H1 (cell line): ENCODE data around the gene GRIP2. TPM values are rescaled to one million over a fixed set of nuclear protein-coding genes. Genes with fewer than 3 reads are reported as not detected.

ENCODE experiments used
- CTCF ChIA-PET: fragments of 300-600 bp; sonication (Branson Sonifier 250); formaldehyde crosslinking; loops from one replicate; lab custom pipeline; 2021; ENCODE audit not compliant: partially characterized antibody; lab: Charles Lee
- POLR2A ChIA-PET: fragments of 300-600 bp; sonication (Branson Sonifier 250); formaldehyde crosslinking; loops from one replicate; lab custom pipeline; 2021; ENCODE audit warnings: inconsistent platforms; ENCODE audit not compliant: partially characterized antibody; lab: Charles Lee
- DNase-seq, 2 experiments: peaks; one replicate each; pipeline versions ENCODE4 v3.0.0 to v3.0.0-alpha.2; 2010 to 2022; ENCODE audit warnings: low spot score in 2 of 2, low read depth in 1 of 2, mixed read lengths in 1 of 2
- FAIRE-seq: peaks from 2 replicates; lab custom pipeline; 2011; peaks lifted over from hg19 to GRCh38; lab: Jason Lieb, UNC
- H2AFZ ChIP-seq: 2 replicates; pipeline ENCODE4 v1.8.1; 2012; ENCODE audit warnings: low read length, inconsistent platforms
- H2AK5ac ChIP-seq: 2 replicates; pipeline ENCODE4 v1.6.1; 2013; ENCODE audit warnings: low read depth, low read length
- H2BK120ac ChIP-seq: replicated peaks from 2 replicates; pipeline ENCODE3; 2013; ENCODE audit warnings: low read depth, low read length, inconsistent platforms
- H2BK12ac ChIP-seq: 2 replicates; pipeline ENCODE4 v1.6.1; 2013; ENCODE audit warnings: low read depth, low read length
- H2BK15ac ChIP-seq: 2 replicates; pipeline ENCODE4 v1.6.1; 2013; ENCODE audit warnings: low read length
- H2BK20ac ChIP-seq: 2 replicates; pipeline ENCODE4 v1.6.1; 2013; ENCODE audit warnings: low read length
- H2BK5ac ChIP-seq: 2 replicates; pipeline ENCODE4 v1.6.1; 2013; ENCODE audit warnings: low read depth, low read length
- H3K14ac ChIP-seq: 2 replicates; pipeline ENCODE4 v1.6.1; 2013; ENCODE audit warnings: inconsistent platforms; ENCODE audit not compliant: insufficient read length
- H3K18ac ChIP-seq: 2 replicates; pipeline ENCODE4 v1.6.1; 2013; ENCODE audit warnings: low read length; ENCODE audit errors: extremely low read depth
- H3K23ac ChIP-seq: 2 replicates; pipeline ENCODE4 v1.6.1; 2013; ENCODE audit warnings: inconsistent platforms; ENCODE audit not compliant: insufficient read length
- H3K23me2 ChIP-seq: 2 replicates; pipeline ENCODE4 v1.6.1; 2013; ENCODE audit warnings: low read depth, low read length
- H3K27ac ChIP-seq: 2 replicates; pipeline ENCODE4 v1.6.1; 2011; ENCODE audit warnings: low read depth, low read length, inconsistent platforms
- H3K27me3 ChIP-seq, 4 experiments: replicated peaks in 1 of 4; 1 replicate in 1 of 4; 2 replicates in 3 of 4; pipeline versions ENCODE4 v1.6.1 to v1.8.1; 2011 to 2013; ENCODE audit warnings: low read length in 3 of 4, mild to moderate bottlenecking in 3 of 4, inconsistent platforms in 2 of 4, mixed read lengths in 2 of 4, moderate library complexity in 1 of 4; ENCODE audit not compliant: control insufficient read depth in 3 of 4, insufficient read depth in 3 of 4; ENCODE audit errors: extremely low read depth in 1 of 4
- H3K36me3 ChIP-seq, 4 experiments: 2 replicates each; pipeline versions ENCODE4 v1.6.1 to v1.8.1; 2011 to 2013; ENCODE audit warnings: mild to moderate bottlenecking in 4 of 4, low read length in 3 of 4, moderate library complexity in 2 of 4, control low read depth in 1 of 4, inconsistent platforms in 1 of 4; ENCODE audit not compliant: insufficient read depth in 4 of 4, control insufficient read depth in 2 of 4
- H3K4ac ChIP-seq: replicated peaks from 2 replicates; pipeline ENCODE3; 2013; ENCODE audit warnings: low read length, low read depth, mixed read lengths, inconsistent platforms; ENCODE audit not compliant: insufficient read length
- H3K4me1 ChIP-seq, 4 experiments: replicated peaks in 1 of 4; 1 replicate in 1 of 4; 2 replicates in 3 of 4; pipeline versions ENCODE4 v1.6.1 to v1.8.1; 2011 to 2013; ENCODE audit warnings: low read length in 3 of 4, inconsistent platforms in 2 of 4, mixed read lengths in 1 of 4; ENCODE audit not compliant: insufficient read depth in 4 of 4, control insufficient read depth in 3 of 4
- H3K4me2 ChIP-seq, 2 experiments: 2 replicates each; pipeline versions ENCODE4 v1.6.1 to v1.8.1; 2011 to 2013; ENCODE audit warnings: low read depth in 2 of 2, low read length in 2 of 2, control low read depth in 1 of 2, inconsistent platforms in 1 of 2, mild to moderate bottlenecking in 1 of 2; ENCODE audit not compliant: insufficient read depth in 1 of 2
- H3K4me3 ChIP-seq, 4 experiments: fragments of 200-600, 300-600 bp in 1 of 4; sonication (generic), shearing (Covaris generic), sonication (Bioruptor Twin) in 1 of 4; 2 replicates each; pipeline versions ENCODE4 v1.5.1 to v1.8.1; 2011 to 2016; ENCODE audit warnings: low read length in 4 of 4, low read depth in 3 of 4, control low read depth in 2 of 4, inconsistent platforms in 2 of 4, mild to moderate bottlenecking in 2 of 4, mixed read lengths in 1 of 4, moderate library complexity in 1 of 4; ENCODE audit not compliant: insufficient read depth in 2 of 4; ENCODE audit errors: extremely low read depth in 1 of 4
- H3K56ac ChIP-seq: replicated peaks from 2 replicates; pipeline ENCODE3; 2013; ENCODE audit warnings: low read depth, mild to moderate bottlenecking, mixed read lengths, low read length, inconsistent platforms; ENCODE audit not compliant: insufficient read length
- H3K79me1 ChIP-seq: 2 replicates; pipeline ENCODE4 v1.6.1; 2013; ENCODE audit warnings: low read depth, low read length, control low read depth
- H3K79me2 ChIP-seq, 2 experiments: 2 replicates each; pipeline versions ENCODE4 v1.6.1 to v1.8.1; 2012 to 2013; ENCODE audit warnings: low read length in 2 of 2, mild to moderate bottlenecking in 2 of 2, inconsistent platforms in 1 of 2; ENCODE audit not compliant: insufficient read depth in 2 of 2, control insufficient read depth in 1 of 2
- H3K9ac ChIP-seq, 4 experiments: replicated peaks in 1 of 4; 1 replicate in 1 of 4; 2 replicates in 3 of 4; pipeline versions ENCODE4 v1.6.1 to v1.8.1; 2011 to 2013; ENCODE audit warnings: low read depth in 3 of 4, low read length in 3 of 4, control low read depth in 2 of 4, mild to moderate bottlenecking in 2 of 4, moderate library complexity in 2 of 4, inconsistent platforms in 1 of 4; ENCODE audit errors: extremely low read depth in 1 of 4
- H3K9me3 ChIP-seq, 2 experiments: 2 replicates each; pipeline versions ENCODE4 v1.6.1 to v1.8.1; 2012 to 2013; ENCODE audit warnings: mild to moderate bottlenecking in 2 of 2, moderate library complexity in 2 of 2, control low read depth in 1 of 2, inconsistent platforms in 1 of 2, low read depth in 1 of 2, low read length in 1 of 2, mixed read lengths in 1 of 2; ENCODE audit not compliant: insufficient read depth in 2 of 2
- H4K20me1 ChIP-seq, 2 experiments: replicated peaks in 1 of 2; 2 replicates each; pipeline versions ENCODE3 to v1.8.1; 2011 to 2013; ENCODE audit warnings: inconsistent platforms in 2 of 2, low read length in 2 of 2, mild to moderate bottlenecking in 1 of 2; ENCODE audit not compliant: insufficient read depth in 2 of 2, control insufficient read depth in 1 of 2
- H4K5ac ChIP-seq: 2 replicates; pipeline ENCODE4 v1.6.1; 2013; ENCODE audit warnings: low read length, low read depth, mixed read lengths, inconsistent platforms; ENCODE audit not compliant: insufficient read length
- H4K8ac ChIP-seq: 2 replicates; pipeline ENCODE4 v1.8.0; 2013; ENCODE audit warnings: mild to moderate bottlenecking, moderate library complexity, low read length, inconsistent platforms; ENCODE audit not compliant: insufficient read depth; ENCODE audit errors: extremely low read depth
- H4K91ac ChIP-seq: replicated peaks from 2 replicates; pipeline ENCODE3; 2013; ENCODE audit warnings: low read length, mixed read lengths, inconsistent platforms; ENCODE audit not compliant: insufficient read length
- EGR1 ChIP-seq: IDR thresholded peaks from 2 replicates; pipeline ENCODE4 v1.6.1; 2011; ENCODE audit warnings: low read depth, low read length, borderline replicate concordance
- EZH2 ChIP-seq: fragments of 200-600 bp; sonication (generic); IDR thresholded peaks from 2 replicates; pipeline ENCODE4 v1.7.1; 2012; ENCODE audit warnings: low read depth, mild to moderate bottlenecking, moderate library complexity, low read length, inconsistent platforms; ENCODE audit not compliant: severe bottlenecking
- FOSL1 ChIP-seq: IDR thresholded peaks from 2 replicates; pipeline ENCODE4 v1.6.1; 2011; ENCODE audit warnings: mild to moderate bottlenecking, low read depth, low read length, moderate library complexity; ENCODE audit not compliant: insufficient read depth
- HDAC6 ChIP-seq: IDR thresholded peaks from one replicate; pipeline ENCODE4 v1.7.1; 2012; ENCODE audit warnings: low read depth, mild to moderate bottlenecking, inconsistent platforms, low read length, moderate library complexity
- NRF1 ChIP-seq: IDR thresholded peaks from 2 replicates; pipeline ENCODE4 v1.6.1; 2011; ENCODE audit warnings: mild to moderate bottlenecking, low read depth, low read length, improper control_type of control experiment
- PHF8 ChIP-seq: fragments of 200-600 bp; sonication (generic); conservative IDR thresholded peaks from 2 replicates; pipeline ENCODE4 v1.7.1; 2012; ENCODE audit warnings: low read depth, mild to moderate bottlenecking, inconsistent platforms, low read length, moderate library complexity
- POLR2AphosphoS5 ChIP-seq: IDR thresholded peaks from 2 replicates; pipeline ENCODE4 v1.6.1; 2011; ENCODE audit warnings: low read depth, low read length
- TAF1 ChIP-seq: IDR thresholded peaks from 2 replicates; pipeline ENCODE4 v1.6.1; 2011; ENCODE audit warnings: mild to moderate bottlenecking, low read depth, low read length
- TEAD4 ChIP-seq: IDR thresholded peaks from 2 replicates; pipeline ENCODE4 v1.6.1; 2012; ENCODE audit warnings: low read depth, low read length, inconsistent platforms, mixed read lengths
- WGBS, 2 experiments: shearing (Covaris generic) in 1 of 2; methylation state at CpG; one replicate each; pipeline versions ENCODE4 v1.1.6 to v1.1.7; 2013 to 2015; ENCODE audit warnings: low lambda C conversion rate in 2 of 2, mixed read lengths in 2 of 2, inconsistent platforms in 1 of 2, low coverage in 1 of 2, missing lambda C conversion rate in 1 of 2; ENCODE audit not compliant: insufficient replicate concordance in 2 of 2, insufficient coverage in 1 of 2, insufficient read length in 1 of 2; ENCODE audit errors: extremely low coverage in 1 of 2, missing lambda C conversion rate in 1 of 2; 5-methylcytosine and 5-hydroxymethylcytosine counted together
- polyA plus RNA-seq, 7 experiments: library from polyadenylated mRNA; depleted of rRNA in 3 of 7; stranded (reverse) in 5 of 7; unstranded in 2 of 7; fragments of >200 nt in 5 of 7; fragments of 200-250 nt in 2 of 7; gene quantifications; 1 replicate in 5 of 7; 2 replicates in 1 of 7; 4 replicates in 1 of 7; pipeline versions ENCODE4 v1.2.1 to v1.2.3, GENCODE V29; 2011 to 2013; ENCODE audit warnings: missing spikeins in 2 of 7, mixed read lengths in 2 of 7
- total RNA-seq: library from RNA; stranded (reverse); fragmentation: NEBNext Ultra II Directional; extraction: Animal tissue kit (Norgen Biotek cat#: 25700); gene quantifications from 2 replicates; pipeline ENCODE4 v1.2.1, GENCODE V29; 2021
- TF ChIP-seq, protein P1 (sequence below): IDR thresholded peaks from 2 replicates; pipeline ENCODE4 v1.6.1; 2012; ENCODE audit warnings: inconsistent platforms
- TF ChIP-seq, protein P2 (sequence below), 3 experiments: IDR thresholded peaks; 1 replicate in 2 of 3; 2 replicates in 1 of 3; pipeline versions ENCODE4 v1.5.1 to v1.6.1; 2011; ENCODE audit warnings: low read length in 3 of 3, mild to moderate bottlenecking in 3 of 3, inconsistent platforms in 2 of 3, low read depth in 1 of 3, moderate library complexity in 1 of 3; ENCODE audit not compliant: insufficient read depth in 1 of 3; ENCODE audit errors: control extremely low read depth in 1 of 3

Gene GRIP2
- total and polyA plus RNA-seq, 2 of the 8 experiments (the other 6 are each of a cell fraction or from before 2014, with no cell fraction given): 2.5 to 6.4 TPM

DNA sequence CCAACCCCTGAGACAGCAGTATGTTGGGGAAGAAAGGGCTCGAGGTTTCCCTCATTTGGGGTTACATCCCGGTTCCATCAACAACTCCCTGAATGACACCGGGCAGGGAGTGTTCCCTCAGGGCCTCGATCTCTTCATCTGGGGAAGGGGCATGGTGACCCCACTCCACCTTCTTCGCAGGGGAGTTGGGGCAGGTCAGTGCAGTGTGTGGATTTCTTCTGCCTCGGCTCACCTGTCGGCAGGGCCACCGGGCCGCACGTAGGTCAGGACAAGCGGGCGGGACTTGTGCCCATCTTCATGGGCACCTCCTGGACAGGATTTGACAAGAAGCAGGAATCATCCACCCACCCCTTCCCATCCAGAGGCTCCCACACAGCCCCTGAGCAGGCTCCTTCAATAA is 17.4 kb downstream of the GRIP2 start:
- H3K36me3 ChIP-seq: no peaks in the 10 kb centered on the region
- no peak overlapping the region for H2BK12ac ChIP-seq
- no peak overlapping the region for H2BK120ac ChIP-seq
- peak overlapping the region; percentile 81; the same call in 1 of the 2 replicates for H2BK15ac ChIP-seq
- H3K18ac ChIP-seq: no peak overlapping the region; the same call in 1 of the 2 replicates
- H3K27ac ChIP-seq: no peak overlapping the region
- no peak overlapping the region for H4K5ac ChIP-seq
- H3K23me2 ChIP-seq: no peaks in the 10 kb centered on the region; the same call in 1 of the 2 replicates
- H3K4ac ChIP-seq: no peak overlapping the region
- H2BK5ac ChIP-seq: no peak overlapping the region
- no peak overlapping the region for H3K4me2 ChIP-seq
- H4K8ac ChIP-seq: no peak overlapping the region
- WGBS, 2 experiments: 96% methylated on average over 12 of the region's 12 CpGs; no CpG with 5 or more reads in 1 of the 2 experiments
- POLR2A ChIA-PET: interaction anchor here (3.1 kb wide), 1 partner anchor 10 kb away, joined by 10 read pairs; no protein-coding TSS in a partner anchor
- H3K9me3 ChIP-seq: no peaks in the 10 kb centered on the region
- no peak for DNase-seq
- H4K91ac ChIP-seq: no peak overlapping the region
- H2BK20ac ChIP-seq: no peak overlapping the region
- H2AFZ ChIP-seq: no peak overlapping the region
- H3K4me1 ChIP-seq: peaks cover 4 to 12% (median 8%) of the 10 kb centered on the region in 4 experiments
- H3K79me1 ChIP-seq: no peaks in the 10 kb centered on the region
- FAIRE-seq: no peak
- H3K56ac ChIP-seq: no peak overlapping the region
- H3K27me3 ChIP-seq: no peaks in the 10 kb centered on the region
- H3K9ac ChIP-seq: no peak overlapping the region
- H4K20me1 ChIP-seq: no peaks in the 10 kb centered on the region
- CTCF ChIA-PET: interaction anchor here (0.6 to 9.5 kb wide), 5 partner anchors 13 to 259 kb away, joined by 3 to 103 read pairs (median 4); no protein-coding TSS in a partner anchor
- no peaks in the 10 kb centered on the region for H3K79me2 ChIP-seq
- no peak overlapping the region for H3K23ac ChIP-seq
- no peak overlapping the region for H3K14ac ChIP-seq
- H2AK5ac ChIP-seq: no peak overlapping the region
- no peak overlapping the region for H3K4me3 ChIP-seq
- no peak for TF ChIP-seq EZH2
- no peak for TF ChIP-seq NRF1
- no peak for TF ChIP-seq TAF1
- no peak for TF ChIP-seq HDAC6
- no peak for TF ChIP-seq PHF8
- no peak for TF ChIP-seq EGR1
- TF ChIP-seq, protein P1, sequence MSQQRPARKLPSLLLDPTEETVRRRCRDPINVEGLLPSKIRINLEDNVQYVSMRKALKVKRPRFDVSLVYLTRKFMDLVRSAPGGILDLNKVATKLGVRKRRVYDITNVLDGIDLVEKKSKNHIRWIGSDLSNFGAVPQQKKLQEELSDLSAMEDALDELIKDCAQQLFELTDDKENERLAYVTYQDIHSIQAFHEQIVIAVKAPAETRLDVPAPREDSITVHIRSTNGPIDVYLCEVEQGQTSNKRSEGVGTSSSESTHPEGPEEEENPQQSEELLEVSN: no peak
- TF ChIP-seq POLR2AphosphoS5: no peak
- no peak for TF ChIP-seq TEAD4
- TF ChIP-seq, protein P2, sequence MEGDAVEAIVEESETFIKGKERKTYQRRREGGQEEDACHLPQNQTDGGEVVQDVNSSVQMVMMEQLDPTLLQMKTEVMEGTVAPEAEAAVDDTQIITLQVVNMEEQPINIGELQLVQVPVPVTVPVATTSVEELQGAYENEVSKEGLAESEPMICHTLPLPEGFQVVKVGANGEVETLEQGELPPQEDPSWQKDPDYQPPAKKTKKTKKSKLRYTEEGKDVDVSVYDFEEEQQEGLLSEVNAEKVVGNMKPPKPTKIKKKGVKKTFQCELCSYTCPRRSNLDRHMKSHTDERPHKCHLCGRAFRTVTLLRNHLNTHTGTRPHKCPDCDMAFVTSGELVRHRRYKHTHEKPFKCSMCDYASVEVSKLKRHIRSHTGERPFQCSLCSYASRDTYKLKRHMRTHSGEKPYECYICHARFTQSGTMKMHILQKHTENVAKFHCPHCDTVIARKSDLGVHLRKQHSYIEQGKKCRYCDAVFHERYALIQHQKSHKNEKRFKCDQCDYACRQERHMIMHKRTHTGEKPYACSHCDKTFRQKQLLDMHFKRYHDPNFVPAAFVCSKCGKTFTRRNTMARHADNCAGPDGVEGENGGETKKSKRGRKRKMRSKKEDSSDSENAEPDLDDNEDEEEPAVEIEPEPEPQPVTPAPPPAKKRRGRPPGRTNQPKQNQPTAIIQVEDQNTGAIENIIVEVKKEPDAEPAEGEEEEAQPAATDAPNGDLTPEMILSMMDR (IDR thresholded peaks at IDR 0.05; ENCODE audit: control extremely low read depth in 1 of 3, insufficient read depth in 1 of 3, low read depth in 1 of 3, low read length in 3 of 3): no peak
- no peak for TF ChIP-seq FOSL1
